IMR-90 (cell line): ENCODE measurements around the gene HMG20B.

Experiments used
- CEBPB ChIP-seq: IDR thresholded peaks from 2 replicates; pipeline ENCODE4 v1.6.1; 2012; ENCODE audit warnings: low read depth, low read length, improper control_type of control experiment
- CTCF ChIP-seq: conservative IDR thresholded peaks from 2 replicates; pipeline ENCODE4 v1.5.1; 2012; ENCODE audit warnings: mild to moderate bottlenecking, low read depth, low read length, improper control_type of control experiment
- POLR2A ChIP-seq: IDR thresholded peaks from 2 replicates; pipeline ENCODE4 v1.6.1; 2012; ENCODE audit warnings: mild to moderate bottlenecking, low read depth, low read length
- RAD21 ChIP-seq: IDR thresholded peaks from 2 replicates; pipeline ENCODE4 v1.6.1; 2012; ENCODE audit warnings: low read length, improper control_type of control experiment
- RFX5 ChIP-seq: IDR thresholded peaks from 2 replicates; pipeline ENCODE4 v1.8.0; 2012; ENCODE audit warnings: low read depth, mild to moderate bottlenecking, low read length, moderate library complexity
- USF2 ChIP-seq: fragments of 150-350 bp; IDR thresholded peaks from 2 replicates; pipeline ENCODE4 v1.6.1; 2017; ENCODE audit warnings: mild to moderate bottlenecking, antibody characterized with exemption, low read length, low read depth

GRCh38 chr19:3572132-3572854 is 451 bp upstream of the HMG20B start:
- TF ChIP-seq USF2 (peak; percentile 5; the same call in 1 of the 2 replicates), CTCF (no peak), CEBPB (no peak), RFX5 (no peak), RAD21 (no peak), POLR2A (no peak)
